Measurements from ENCODE around the gene PEPD.

Gene PEPD

DNA sequence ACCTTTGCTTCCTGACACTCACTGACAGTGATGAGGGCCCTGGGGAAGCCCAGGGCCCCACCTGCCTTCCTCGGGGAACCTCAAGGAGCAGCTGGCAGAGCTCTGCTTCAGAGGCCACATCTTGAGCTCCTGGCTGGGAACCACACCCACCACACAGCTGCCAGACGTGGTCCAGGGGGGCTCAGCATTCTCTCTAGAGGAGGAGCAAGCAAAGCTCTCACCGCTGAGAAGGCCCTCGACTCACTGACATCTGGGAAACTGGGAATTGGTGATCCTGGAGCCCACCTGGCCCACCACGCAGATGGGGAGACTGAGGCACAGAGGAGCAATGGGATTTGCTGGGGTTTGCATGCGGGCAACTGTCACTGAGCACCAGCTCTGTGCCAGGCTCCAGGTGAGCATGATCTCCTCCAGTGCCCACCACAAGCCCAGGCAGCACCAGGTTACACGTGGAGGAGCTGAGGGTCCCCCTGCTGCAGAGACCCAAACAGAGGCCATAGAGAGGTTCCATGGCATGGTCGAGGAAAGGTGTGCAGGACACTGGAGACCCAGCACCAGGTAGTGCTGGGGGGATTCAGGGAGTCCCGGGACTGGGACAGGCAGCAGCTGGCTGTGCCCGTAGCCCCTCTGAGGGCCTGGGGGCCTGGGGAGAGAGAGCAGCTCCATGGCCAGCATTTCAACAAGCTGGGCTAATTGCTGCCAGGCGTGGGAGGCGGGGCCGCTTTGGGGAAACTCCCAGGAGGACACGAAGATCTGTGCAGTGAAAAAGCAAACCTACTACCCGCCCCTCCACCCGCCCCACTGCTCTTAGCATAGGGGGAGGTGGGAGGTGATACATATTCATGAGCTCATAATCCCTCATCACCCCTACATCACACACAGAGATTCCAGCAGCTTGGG, 33.4 kb downstream of the PEPD start:
- TF ChIP-seq, protein P1, sequence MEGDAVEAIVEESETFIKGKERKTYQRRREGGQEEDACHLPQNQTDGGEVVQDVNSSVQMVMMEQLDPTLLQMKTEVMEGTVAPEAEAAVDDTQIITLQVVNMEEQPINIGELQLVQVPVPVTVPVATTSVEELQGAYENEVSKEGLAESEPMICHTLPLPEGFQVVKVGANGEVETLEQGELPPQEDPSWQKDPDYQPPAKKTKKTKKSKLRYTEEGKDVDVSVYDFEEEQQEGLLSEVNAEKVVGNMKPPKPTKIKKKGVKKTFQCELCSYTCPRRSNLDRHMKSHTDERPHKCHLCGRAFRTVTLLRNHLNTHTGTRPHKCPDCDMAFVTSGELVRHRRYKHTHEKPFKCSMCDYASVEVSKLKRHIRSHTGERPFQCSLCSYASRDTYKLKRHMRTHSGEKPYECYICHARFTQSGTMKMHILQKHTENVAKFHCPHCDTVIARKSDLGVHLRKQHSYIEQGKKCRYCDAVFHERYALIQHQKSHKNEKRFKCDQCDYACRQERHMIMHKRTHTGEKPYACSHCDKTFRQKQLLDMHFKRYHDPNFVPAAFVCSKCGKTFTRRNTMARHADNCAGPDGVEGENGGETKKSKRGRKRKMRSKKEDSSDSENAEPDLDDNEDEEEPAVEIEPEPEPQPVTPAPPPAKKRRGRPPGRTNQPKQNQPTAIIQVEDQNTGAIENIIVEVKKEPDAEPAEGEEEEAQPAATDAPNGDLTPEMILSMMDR (IDR thresholded peaks at IDR 0.05) = no peak
- Histone ChIP-seq H3K4me1 (no peaks in the 10 kb centered on the region), H3K27me3 (no peaks in the 10 kb centered on the region), H3K27ac (no peak overlapping the region), H3K4me3 (no peak overlapping the region), H3K9me3 (peaks cover 0 to 7% (median 7%) of the 10 kb centered on the region in 3 donors), H3K36me3 (peaks cover 20 to 53% (median 41%) of the 10 kb centered on the region in 3 donors)
- peak in 1 of 2 donors; percentile 43 for DNase-seq
- intact Hi-C loops (cut with DNase I; ENCODE audit: low total_unique reads) = no loop called here

DNA sequence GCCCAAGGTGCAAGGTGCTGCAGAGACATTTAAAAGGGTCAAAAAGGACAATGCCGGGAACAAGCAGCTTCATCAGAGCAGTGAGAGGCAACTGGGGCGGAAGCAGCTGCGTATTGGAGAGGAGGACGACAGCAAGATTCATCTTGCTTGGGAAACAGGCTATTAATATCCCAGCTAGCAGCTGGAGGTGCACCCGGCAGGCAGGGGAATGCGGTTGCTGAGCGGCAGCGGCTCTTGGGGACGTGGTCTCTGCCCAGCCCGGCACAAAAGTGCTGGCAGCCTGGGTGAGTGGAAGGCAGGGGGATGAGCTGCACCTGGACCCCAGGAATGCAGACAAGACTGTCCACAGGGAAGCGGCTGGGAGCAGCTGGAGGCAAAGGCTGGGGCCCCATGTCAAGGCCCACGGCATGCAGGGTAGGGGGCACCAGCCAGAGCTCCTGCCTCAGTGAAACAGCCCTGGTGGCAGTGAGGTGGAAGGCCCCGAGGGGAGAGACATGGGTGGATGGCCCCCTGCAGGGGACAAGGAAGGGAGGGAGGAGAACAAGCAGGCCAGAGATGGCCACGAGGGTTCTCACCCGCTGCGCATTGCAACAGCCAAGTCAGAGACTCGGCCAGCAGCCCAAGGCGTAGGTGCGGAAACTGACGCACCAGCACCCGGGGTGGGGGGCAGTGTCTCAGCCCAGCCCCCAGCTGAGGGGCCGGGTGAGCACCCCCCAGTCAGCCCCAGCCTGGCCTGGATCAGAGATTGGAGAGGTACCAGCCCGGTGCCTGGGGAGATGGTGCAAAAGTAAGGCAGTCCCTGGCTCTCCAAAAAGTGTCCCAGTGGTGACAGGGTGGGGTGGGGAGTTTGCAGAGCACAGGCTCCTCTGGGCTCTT, 34.4 kb downstream of the PEPD start:
- Histone ChIP-seq H3K4me1 (no peaks in the 10 kb centered on the region), H3K9me3 (peaks cover 0 to 17% (median 7%) of the 10 kb centered on the region in 3 donors), H3K27ac (no peak overlapping the region), H3K4me3 (no peak overlapping the region), H3K27me3 (no peaks in the 10 kb centered on the region), H3K36me3 (peaks cover 20 to 53% (median 41%) of the 10 kb centered on the region in 3 donors)
- TF ChIP-seq, protein P1 (IDR thresholded peaks at IDR 0.05) = no peak
- intact Hi-C loops (cut with DNase I; ENCODE audit: low total_unique reads) = no loop called here
- DNase-seq = peak in 1 of 2 donors; percentile 52

DNA sequence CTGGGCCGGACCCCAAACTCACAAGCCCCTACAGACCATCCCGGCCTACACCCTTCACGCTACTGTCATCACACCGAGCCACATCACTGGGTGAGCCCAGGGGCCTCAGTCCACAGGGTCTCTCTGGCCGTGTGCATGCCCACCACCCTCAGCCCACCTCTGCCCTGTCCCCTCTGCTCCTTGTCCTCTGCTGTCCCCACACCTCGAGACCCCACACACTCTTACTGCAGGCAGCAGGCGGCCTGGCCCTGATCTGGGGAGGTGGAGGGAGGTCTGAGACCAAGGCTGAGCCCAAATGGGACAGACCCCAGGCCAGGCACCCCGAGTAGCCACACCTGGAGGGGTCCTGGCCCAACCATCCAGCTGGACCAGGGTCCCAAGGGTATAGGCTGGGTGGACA, 35.2 kb downstream of the PEPD start:
- no peaks in the 10 kb centered on the region for H3K4me1 ChIP-seq
- DNase-seq = peak in 1 of 2 donors; percentile 40

DNA sequence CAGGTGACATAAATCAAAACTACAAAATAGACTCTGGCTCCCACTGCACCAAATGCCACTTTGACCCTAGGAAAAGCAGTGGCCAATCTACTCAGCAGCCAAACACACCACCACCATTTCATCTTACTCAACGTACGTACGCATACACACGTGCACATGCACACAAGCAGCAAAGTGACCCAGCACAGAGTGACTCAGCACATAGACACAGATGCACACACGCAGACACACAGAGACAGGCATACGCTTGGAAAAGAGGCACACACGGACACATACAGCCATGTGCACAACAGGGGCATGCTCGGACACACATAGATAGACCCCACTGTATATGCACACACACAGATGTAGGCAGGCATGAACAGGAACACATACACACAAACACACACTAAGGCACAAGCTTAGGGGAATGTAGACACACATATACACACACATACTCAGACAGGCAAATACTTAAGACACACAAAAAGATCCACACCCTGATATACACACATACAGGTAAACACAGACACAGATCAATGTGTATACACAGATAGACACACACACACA, 37.3 kb downstream of the PEPD start:
- DNase-seq = peak in 1 of 2 donors; percentile 28
- Histone ChIP-seq H3K27me3 (no peaks in the 10 kb centered on the region), H3K27ac (no peak overlapping the region), H3K36me3 (peaks cover 20 to 52% (median 45%) of the 10 kb centered on the region in 3 donors), H3K9me3 (peaks cover 0 to 18% (median 7%) of the 10 kb centered on the region in 3 donors), H3K4me3 (no peak overlapping the region), H3K4me1 (no peaks in the 10 kb centered on the region)
- intact Hi-C loops (cut with DNase I; ENCODE audit: low total_unique reads) = no loop called here
- TF ChIP-seq, protein P1 (IDR thresholded peaks at IDR 0.05) = no peak

More for the DNA sequence above, 35.2 kb downstream of the PEPD start:
- TF ChIP-seq, protein P1 (IDR thresholded peaks at IDR 0.05) = no peak
- no peaks in the 10 kb centered on the region for H3K27me3 ChIP-seq
- no peak overlapping the region for H3K4me3 ChIP-seq
- intact Hi-C loops (cut with DNase I; ENCODE audit: low total_unique reads) = no loop called here
- peaks cover 0 to 18% (median 7%) of the 10 kb centered on the region in 3 donors for H3K9me3 ChIP-seq
- peaks cover 20 to 53% (median 41%) of the 10 kb centered on the region in 3 donors for H3K36me3 ChIP-seq
- H3K27ac ChIP-seq = no peak overlapping the region

DNA sequence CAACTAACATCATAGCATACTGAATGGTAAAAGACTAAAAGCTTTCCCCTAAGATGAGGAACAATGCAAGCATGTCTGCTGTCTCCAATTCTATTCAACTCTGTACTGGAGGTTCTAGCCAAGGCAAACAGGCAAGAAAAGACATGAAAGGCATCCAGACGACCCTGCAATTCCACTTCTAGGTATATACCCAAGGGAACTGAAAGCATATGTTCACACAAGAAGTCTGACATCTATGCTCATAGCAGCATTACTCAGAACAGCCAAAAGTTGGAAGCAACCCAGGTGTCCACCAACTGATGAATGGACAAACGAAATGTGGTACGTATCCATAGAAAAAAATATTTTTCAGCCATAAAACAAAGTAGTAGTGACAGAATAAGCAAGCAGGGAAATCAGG, 39.1 kb downstream of the PEPD start:
- Histone ChIP-seq H3K4me3 (no peak overlapping the region), H3K27ac (no peak overlapping the region)
- DNase-seq = no peak

More for the DNA sequence above, 39.1 kb downstream of the PEPD start:
- no peaks in the 10 kb centered on the region for H3K27me3 ChIP-seq
- TF ChIP-seq, protein P1 (IDR thresholded peaks at IDR 0.05) = no peak
- intact Hi-C loops (cut with DNase I; ENCODE audit: low total_unique reads) = no loop called here
- no peaks in the 10 kb centered on the region for H3K4me1 ChIP-seq
- H3K9me3 ChIP-seq = peaks cover 0 to 18% (median 7%) of the 10 kb centered on the region in 3 donors
- peaks cover 25 to 42% (median 40%) of the 10 kb centered on the region in 3 donors for H3K36me3 ChIP-seq
